Karpas-422 (cell line): ENCODE measurements around the gene FASTK. TPM values are rescaled to one million over a fixed set of nuclear protein-coding genes. Genes with fewer than 3 reads are reported as not detected.

Source experiments
- DNase-seq: peaks from one replicate; pipeline ENCODE4 v3.0.0-alpha.2; 2015
- H2AFZ ChIP-seq: fragments of 200-600 bp; sonication (generic); 2 replicates; pipeline ENCODE4 v1.6.1; 2014; ENCODE audit warnings: antibody characterized with exemption, low read length, mixed read lengths
- H3K27ac ChIP-seq: fragments of 200-600 bp; sonication (generic); 2 replicates; pipeline ENCODE4 v1.5.1; 2014; ENCODE audit warnings: mild to moderate bottlenecking, low read length, moderate library complexity
- H3K27me3 ChIP-seq: fragments of 200-600 bp; sonication (generic); 2 replicates; pipeline ENCODE4 v1.6.1; 2014; ENCODE audit warnings: low read length, mixed read lengths
- H3K36me3 ChIP-seq: fragments of 200-600 bp; sonication (generic); 2 replicates; pipeline ENCODE4 v1.6.1; 2014; ENCODE audit warnings: low read length, mixed read lengths; ENCODE audit not compliant: insufficient read depth
- H3K4me1 ChIP-seq: fragments of 200-600 bp; sonication (generic); 2 replicates; pipeline ENCODE4 v1.6.1; 2014; ENCODE audit warnings: mild to moderate bottlenecking, low read length, mixed read lengths
- H3K4me2 ChIP-seq: fragments of 200-600 bp; sonication (generic); 2 replicates; pipeline ENCODE4 v1.6.1; 2014; ENCODE audit warnings: low read length, low read depth, mild to moderate bottlenecking; ENCODE audit not compliant: poor library complexity, severe bottlenecking
- H3K4me3 ChIP-seq: fragments of 200-600 bp; sonication (generic); 2 replicates; pipeline ENCODE4 v1.5.1; 2014; ENCODE audit warnings: mild to moderate bottlenecking, antibody characterized with exemption, low read length, mixed read lengths
- H3K79me2 ChIP-seq: fragments of 200-600 bp; sonication (generic); 2 replicates; pipeline ENCODE4 v1.6.1; 2014; ENCODE audit warnings: mild to moderate bottlenecking, low read length, mixed read lengths
- H3K9ac ChIP-seq: fragments of 200-600 bp; sonication (generic); 2 replicates; pipeline ENCODE4 v1.6.0; 2014; ENCODE audit warnings: low read length
- H3K9me2 ChIP-seq: fragments of 200-600 bp; sonication (generic), shearing (Covaris generic); replicated peaks from 2 replicates; pipeline ENCODE4 v1.6.0; 2014; ENCODE audit warnings: mild to moderate bottlenecking, low read length, moderate library complexity; ENCODE audit not compliant: insufficient read depth
- H3K9me3 ChIP-seq: fragments of 300-700, 200-600 bp; sonication (generic); 2 replicates; pipeline ENCODE4 v1.6.1; 2014; ENCODE audit warnings: low read length, mixed read lengths
- H4K20me1 ChIP-seq: fragments of 200-600 bp; sonication (generic); 2 replicates; pipeline ENCODE4 v1.6.1; 2014; ENCODE audit warnings: mild to moderate bottlenecking, antibody characterized with exemption, low read length, low read depth; ENCODE audit not compliant: insufficient read depth
- total RNA-seq: library from RNA; depleted of rRNA; stranded (reverse); fragments of >200 nt; shearing (Covaris generic); gene quantifications from 2 replicates; pipeline ENCODE4 v1.2.3, GENCODE V29; 2014; ENCODE audit warnings: low replicate concordance

Gene FASTK
- total RNA-seq, 1 experiment from 2014 or later = 48.8 TPM

DNA sequence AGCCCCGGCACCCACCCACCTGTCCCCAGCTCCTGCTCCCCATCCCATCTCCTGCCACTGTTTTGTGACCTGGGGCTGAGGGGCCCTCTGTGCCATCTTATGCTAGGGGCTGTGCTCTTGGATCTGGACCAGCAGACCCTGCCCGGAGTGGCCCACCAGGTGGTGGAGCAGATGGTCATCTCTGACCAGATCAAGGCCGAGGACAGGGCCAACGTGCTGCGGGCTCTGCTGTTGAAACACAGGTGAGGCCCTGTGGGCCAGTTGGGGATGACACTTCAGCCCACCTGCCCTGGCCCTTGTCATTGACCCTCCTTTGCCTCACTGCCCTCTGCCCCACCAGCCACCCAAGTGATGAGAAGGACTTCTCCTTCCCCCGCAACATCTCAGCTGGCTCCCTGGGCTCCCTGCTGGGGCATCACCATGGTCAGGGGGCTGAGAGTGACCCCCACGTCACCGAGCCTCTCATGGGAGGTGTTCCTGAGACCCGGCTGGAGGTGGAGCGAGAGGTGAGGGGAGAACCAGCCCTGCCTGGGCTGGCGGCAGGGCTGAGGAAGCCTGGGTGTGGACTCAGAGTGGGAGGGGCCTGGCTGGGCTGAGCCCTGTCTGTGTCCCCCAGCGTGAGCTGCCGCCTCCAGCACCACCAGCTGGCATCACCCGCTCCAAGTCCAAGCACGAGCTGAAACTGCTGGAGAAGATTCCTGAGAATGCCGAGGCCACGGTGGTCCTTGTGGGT, 10.6 kb downstream of the FASTK start:
- H3K9me2 ChIP-seq = no peaks in the 10 kb centered on the region
- peaks cover 3% of the 10 kb centered on the region; the same call in 1 of the 2 replicates for H3K36me3 ChIP-seq
- no peak overlapping the region for H3K4me3 ChIP-seq
- no peaks in the 10 kb centered on the region for H3K4me1 ChIP-seq
- no peaks in the 10 kb centered on the region for H3K27me3 ChIP-seq
- H3K9me3 ChIP-seq = no peaks in the 10 kb centered on the region
- H4K20me1 ChIP-seq = no peaks in the 10 kb centered on the region; the same call in 1 of the 2 replicates
- DNase-seq = no peak
- H3K4me2 ChIP-seq = no peak overlapping the region
- H3K27ac ChIP-seq = no peak overlapping the region
- H2AFZ ChIP-seq = no peak overlapping the region
- no peaks in the 10 kb centered on the region for H3K79me2 ChIP-seq
- H3K9ac ChIP-seq = no peak overlapping the region

DNA sequence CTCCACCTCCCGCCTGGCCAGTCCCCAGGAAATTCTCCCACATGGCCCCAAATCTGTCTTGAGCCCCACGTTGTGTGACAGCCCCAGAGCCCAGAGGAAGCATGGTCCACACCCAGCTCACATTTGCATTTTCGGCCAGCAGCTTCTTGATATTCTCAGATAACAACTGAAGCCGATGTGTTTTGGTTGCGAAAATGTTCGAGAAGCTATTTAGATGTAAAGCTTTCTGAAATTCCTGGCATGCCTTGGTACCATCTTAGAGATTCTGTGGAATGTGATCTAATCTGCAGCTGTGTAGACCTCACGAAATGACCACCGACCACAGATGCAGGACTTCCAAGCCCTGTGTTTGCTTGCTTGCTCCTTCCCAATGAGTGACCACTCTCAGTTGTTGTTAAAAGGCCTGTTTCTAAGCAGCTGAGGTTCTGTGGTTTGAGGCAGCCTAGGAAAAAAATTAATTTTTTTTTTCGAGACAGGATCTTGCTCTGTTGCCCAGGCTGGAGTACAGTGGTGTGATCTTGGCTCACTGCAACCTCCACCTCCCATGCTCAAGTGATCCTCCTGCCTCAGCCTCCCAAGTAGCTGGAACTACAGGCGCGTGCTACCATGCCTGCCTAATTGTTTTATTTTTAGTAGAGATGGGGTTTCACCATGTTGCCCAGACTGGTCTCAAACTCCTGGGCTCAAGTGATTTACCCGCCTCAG, 12.4 kb downstream of the FASTK start:
- H4K20me1 ChIP-seq = no peaks in the 10 kb centered on the region; the same call in 1 of the 2 replicates
- H3K4me1 ChIP-seq = no peaks in the 10 kb centered on the region
- H2AFZ ChIP-seq = no peak overlapping the region
- H3K27ac ChIP-seq = no peak overlapping the region
- H3K9me2 ChIP-seq = no peaks in the 10 kb centered on the region
- DNase-seq = no peak
- H3K36me3 ChIP-seq = peaks cover 3% of the 10 kb centered on the region; the same call in 1 of the 2 replicates
- H3K27me3 ChIP-seq = no peaks in the 10 kb centered on the region
- H3K79me2 ChIP-seq = no peaks in the 10 kb centered on the region
- no peaks in the 10 kb centered on the region for H3K9me3 ChIP-seq
- no peak overlapping the region for H3K4me3 ChIP-seq
- no peak overlapping the region for H3K4me2 ChIP-seq
- no peak overlapping the region for H3K9ac ChIP-seq

DNA sequence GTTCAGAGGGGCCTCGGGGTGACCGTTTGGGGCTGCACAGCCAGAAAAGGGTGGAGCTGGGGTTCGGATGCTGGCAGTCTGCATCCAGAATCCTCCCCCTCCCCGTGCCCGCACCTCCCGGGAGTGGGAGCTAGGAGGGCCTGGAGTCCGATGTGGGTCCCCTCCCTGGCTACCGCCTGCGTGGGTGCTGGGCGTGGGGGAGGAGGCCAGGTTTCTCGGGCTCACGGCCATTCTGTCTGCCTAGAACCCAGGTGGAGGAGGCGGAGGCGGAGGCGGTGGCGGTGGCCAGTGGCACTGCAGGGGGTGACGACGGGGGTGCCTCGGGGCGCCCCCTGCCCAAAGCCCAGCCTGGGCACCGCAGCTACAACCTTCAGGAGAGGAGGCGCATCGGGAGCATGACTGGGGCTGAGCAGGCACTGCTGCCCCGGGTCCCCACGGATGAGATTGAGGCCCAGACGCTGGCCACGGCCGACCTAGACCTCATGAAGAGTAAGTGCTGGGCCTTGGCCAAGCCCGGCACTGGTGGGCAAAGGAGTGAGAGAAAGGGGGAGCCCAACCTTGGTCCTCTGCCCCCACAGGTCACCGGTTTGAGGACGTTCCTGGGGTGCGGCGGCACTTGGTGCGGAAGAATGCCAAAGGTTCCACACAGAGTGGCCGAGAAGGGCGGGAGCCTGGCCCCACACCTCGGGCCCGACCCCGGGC, 14.2 kb downstream of the FASTK start:
- Histone ChIP-seq H3K4me1 (peaks cover 1% of the 10 kb centered on the region), H2AFZ (no peak overlapping the region), H3K27me3 (no peaks in the 10 kb centered on the region), H3K79me2 (peaks cover 12% of the 10 kb centered on the region), H3K4me2 (no peak overlapping the region), H3K9me2 (no peaks in the 10 kb centered on the region), H3K9ac (no peak overlapping the region), H3K4me3 (no peak overlapping the region), H3K27ac (no peak overlapping the region), H3K9me3 (no peaks in the 10 kb centered on the region), H4K20me1 (peaks cover 2% of the 10 kb centered on the region; the same call in 1 of the 2 replicates), H3K36me3 (peaks cover 3% of the 10 kb centered on the region; the same call in 1 of the 2 replicates)
- DNase-seq = no peak

DNA sequence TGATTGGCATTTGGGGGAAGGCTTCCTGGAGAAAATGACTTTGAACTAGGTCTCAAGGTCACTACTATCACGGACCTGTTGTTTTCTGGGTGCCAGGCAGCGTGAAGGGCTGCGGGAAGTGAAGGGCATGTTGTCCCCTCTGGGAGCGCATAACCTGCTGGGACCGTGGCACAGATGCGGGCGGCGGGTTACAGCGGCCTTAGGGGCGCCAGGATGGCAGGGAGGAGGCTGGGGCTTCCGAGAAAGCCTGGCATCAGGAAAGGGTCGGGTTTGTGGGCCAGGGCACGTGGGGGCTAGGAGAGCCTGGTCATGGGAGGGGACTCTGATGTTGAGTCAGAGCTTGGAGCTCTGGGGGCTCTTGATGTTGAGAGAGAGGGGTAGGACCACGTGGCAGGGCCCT, 15.1 kb downstream of the FASTK start:
- Histone ChIP-seq H3K79me2 (peaks cover 21% of the 10 kb centered on the region), H3K4me2 (no peak overlapping the region), H3K9ac (no peak overlapping the region), H3K9me3 (no peaks in the 10 kb centered on the region), H3K36me3 (0 out of 2 replicates have a peak, but pooled peaks cover 3% of the 10 kb centered on the region), H4K20me1 (peaks cover 5% of the 10 kb centered on the region; the same call in 1 of the 2 replicates), H3K4me3 (no peak overlapping the region), H3K9me2 (no peaks in the 10 kb centered on the region), H2AFZ (no peak overlapping the region), H3K27me3 (no peaks in the 10 kb centered on the region), H3K27ac (no peak overlapping the region), H3K4me1 (peaks cover 10% of the 10 kb centered on the region)
- DNase-seq = no peak

DNA sequence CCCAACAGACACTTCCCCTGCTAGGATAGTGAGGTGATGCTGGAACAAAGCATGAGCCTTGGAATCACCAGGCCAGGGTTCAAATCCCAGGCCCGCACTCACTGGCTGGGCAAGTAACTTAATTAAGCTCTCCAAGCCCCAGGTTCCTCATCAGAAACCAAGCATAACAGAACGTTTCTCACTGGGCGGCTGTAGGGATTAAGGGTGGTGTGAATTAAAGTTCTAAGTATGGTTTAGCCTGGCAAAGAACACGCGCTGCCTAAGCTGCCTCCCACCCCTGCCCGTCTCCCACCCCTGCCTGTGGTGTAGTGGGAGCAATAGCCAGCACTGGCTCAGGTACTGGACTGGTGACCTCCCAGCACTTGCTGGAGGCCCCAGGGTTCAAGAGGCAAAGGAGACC, 15.6 kb downstream of the FASTK start:
- Histone ChIP-seq H3K9ac (no peak overlapping the region), H3K4me2 (no peak overlapping the region), H3K4me3 (no peak overlapping the region), H3K4me1 (peaks cover 11% of the 10 kb centered on the region), H3K79me2 (peaks cover 26% of the 10 kb centered on the region), H4K20me1 (peaks cover 5% of the 10 kb centered on the region; the same call in 1 of the 2 replicates), H3K9me2 (no peaks in the 10 kb centered on the region), H3K27me3 (no peaks in the 10 kb centered on the region), H3K36me3 (0 out of 2 replicates have a peak, but pooled peaks cover 3% of the 10 kb centered on the region), H3K9me3 (no peaks in the 10 kb centered on the region), H2AFZ (no peak overlapping the region), H3K27ac (no peak overlapping the region)
- no peak for DNase-seq

DNA sequence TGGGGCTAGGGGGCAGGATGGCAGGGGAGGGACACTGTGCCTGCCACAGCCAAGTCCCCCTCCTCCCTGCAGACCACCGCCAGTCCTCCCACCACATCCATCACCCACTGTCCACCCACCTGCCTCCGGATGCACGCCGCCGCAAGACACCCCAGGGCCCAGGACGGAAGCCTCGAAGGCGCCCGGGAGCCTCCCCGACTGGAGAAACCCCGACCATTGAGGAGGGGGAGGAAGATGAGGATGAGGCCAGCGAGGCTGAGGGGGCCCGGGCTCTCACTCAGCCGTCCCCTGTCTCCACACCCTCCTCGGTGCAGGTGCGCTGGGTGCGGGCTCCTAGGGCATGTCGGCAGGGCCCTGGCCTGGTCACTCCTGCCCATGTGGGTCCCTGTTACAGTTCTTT, 16.2 kb downstream of the FASTK start:
- H3K27me3 ChIP-seq = no peaks in the 10 kb centered on the region
- peaks cover 29% of the 10 kb centered on the region for H3K79me2 ChIP-seq
- no peak overlapping the region for H3K9ac ChIP-seq
- 0 out of 2 replicates have a peak, but pooled peaks cover 3% of the 10 kb centered on the region for H3K36me3 ChIP-seq
- H3K4me3 ChIP-seq = no peak overlapping the region
- no peaks in the 10 kb centered on the region for H3K9me2 ChIP-seq
- no peak overlapping the region for H3K4me2 ChIP-seq
- peaks cover 11% of the 10 kb centered on the region for H3K4me1 ChIP-seq
- H3K27ac ChIP-seq = no peak overlapping the region
- DNase-seq = no peak
- no peak overlapping the region for H2AFZ ChIP-seq
- H4K20me1 ChIP-seq = peaks cover 5% of the 10 kb centered on the region; the same call in 1 of the 2 replicates
- no peaks in the 10 kb centered on the region for H3K9me3 ChIP-seq

DNA sequence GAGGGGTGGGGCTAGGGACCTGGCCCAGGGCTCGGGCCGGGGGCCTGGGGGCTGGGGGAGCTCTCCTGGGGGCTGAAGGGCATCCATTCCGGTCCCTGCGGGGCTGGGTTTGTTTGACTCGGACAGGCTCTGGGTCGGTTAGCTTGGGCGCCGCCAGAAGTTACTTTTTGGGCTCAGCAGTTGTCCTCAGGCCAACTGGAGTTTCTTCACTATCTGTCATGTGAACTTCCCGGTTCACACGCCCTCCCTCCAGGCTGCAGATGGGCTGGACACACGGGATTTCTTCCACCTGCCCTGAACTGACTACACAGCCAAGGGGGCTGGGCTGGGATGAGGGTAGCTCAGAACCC, 17.4 kb downstream of the FASTK start:
- no peak overlapping the region for H2AFZ ChIP-seq
- no peak for DNase-seq
- no peak overlapping the region for H3K4me3 ChIP-seq
- H3K36me3 ChIP-seq = 0 out of 2 replicates have a peak, but pooled peaks cover 3% of the 10 kb centered on the region
- H3K9me2 ChIP-seq = no peaks in the 10 kb centered on the region
- H3K4me2 ChIP-seq = no peak overlapping the region
- no peak overlapping the region for H3K9ac ChIP-seq
- 0 out of 2 replicates have a peak, but pooled peaks cover 5% of the 10 kb centered on the region for H4K20me1 ChIP-seq
- peaks cover 29% of the 10 kb centered on the region for H3K79me2 ChIP-seq
- H3K27me3 ChIP-seq = no peaks in the 10 kb centered on the region
- peaks cover 22% of the 10 kb centered on the region for H3K4me1 ChIP-seq
- no peaks in the 10 kb centered on the region for H3K9me3 ChIP-seq
- no peak overlapping the region for H3K27ac ChIP-seq
